ENCODE measurements around the gene AGO3. TPM values are rescaled to one million over a fixed set of nuclear protein-coding genes. Genes with fewer than 3 reads are reported as not detected.

Gene AGO3
- total RNA-seq (10 to 100 TPM; 30.0 to 31.3 TPM), polyA plus RNA-seq (12.8 TPM)

DNA sequence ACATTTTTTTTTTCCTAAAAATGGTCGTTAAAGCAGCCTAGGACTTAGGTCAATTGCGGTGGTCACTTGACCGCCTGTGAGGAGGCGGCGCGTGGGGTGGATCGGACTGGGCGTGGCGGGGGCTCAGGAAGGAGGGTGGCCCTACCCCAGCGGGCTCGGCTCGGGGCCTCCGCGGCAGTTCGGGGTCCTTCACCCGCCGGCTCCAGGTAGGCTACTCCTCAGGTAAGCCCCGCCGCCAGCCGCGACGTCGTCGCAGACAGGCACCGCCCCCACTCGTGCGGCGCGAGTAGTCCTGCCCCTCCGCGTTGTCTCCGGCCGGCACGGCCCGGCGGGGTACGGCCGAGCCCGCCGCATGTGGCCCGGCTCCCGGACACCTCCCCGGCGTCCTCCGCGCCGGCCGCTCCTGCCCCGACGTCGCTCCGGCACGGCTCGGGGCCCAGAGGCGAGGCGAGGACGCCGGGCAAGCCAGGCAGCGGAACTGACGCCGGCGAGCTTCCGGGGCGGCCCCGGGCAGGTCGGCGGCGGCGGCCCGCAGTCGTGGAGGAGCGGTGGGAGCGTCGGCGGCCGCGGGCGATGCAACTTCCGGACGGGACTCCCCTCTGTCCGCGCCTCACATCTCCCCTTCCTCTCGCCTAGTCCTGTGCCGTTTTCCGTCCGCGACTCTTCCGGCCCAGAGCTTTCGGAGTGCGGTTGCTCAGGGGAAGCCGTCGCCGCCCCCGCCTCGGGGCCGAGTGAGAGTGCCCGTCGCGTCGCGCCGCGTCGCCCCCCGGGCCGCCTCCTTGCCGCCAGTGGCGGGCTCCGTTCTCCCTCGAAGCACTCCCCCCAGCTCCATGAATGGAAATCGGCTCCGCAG is at the start of gene AGO3:
Gene AGO3, plus strand, starts transcription at position 513 of the 853 bp plus-strand sequence. Its CDS starts 322 bp downstream, at position 835.
- CTCF ChIA-PET = interaction anchor here (0.9 to 2.6 kb wide), 2 partner anchors 8 to 48 kb away, joined by 3 to 9 read pairs; partner anchors contain the start of gene AGO1
- H3K27ac ChIP-seq (ENCODE audit: low read depth, low read length) = peak within 1 kb of the TSS; percentile 94
- H3K27me3 Mint-ChIP-seq = no peaks in the 10 kb centered on the region

DNA sequence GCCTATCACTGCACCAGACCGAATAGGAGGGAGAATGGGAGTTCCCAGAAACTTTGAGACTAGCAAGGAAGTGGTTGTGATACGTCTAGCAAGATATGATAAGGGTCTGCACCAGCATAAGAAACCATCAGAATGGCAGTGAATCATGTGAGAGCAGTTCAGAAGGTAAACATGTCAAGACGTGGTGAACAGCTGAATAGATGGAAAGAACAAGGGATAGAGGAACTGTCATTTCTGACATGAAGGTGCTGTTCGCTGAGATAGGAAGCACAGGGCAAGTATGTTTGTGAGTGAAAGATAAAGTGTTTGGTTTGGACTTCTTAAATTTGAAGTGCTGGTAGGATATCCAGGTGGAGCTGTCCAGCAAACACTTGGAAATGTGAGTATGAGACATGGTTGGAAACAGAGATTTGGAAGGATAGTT is 49.0 kb upstream of the AGO3 start:
- Histone ChIP-seq H3K27ac (ENCODE audit: low read depth, low read length) (no peak overlapping the region), H3K4me3 (ENCODE audit: low read length) (no peak overlapping the region), H3K36me3 (ENCODE audit: insufficient read depth, low read length) (no peaks in the 10 kb centered on the region), H3K9me3 (ENCODE audit: low read length) (no peaks in the 10 kb centered on the region), H3K27me3 (ENCODE audit: insufficient read depth, low read length, poor library complexity, severe bottlenecking) (no peaks in the 10 kb centered on the region), H3K4me1 (ENCODE audit: insufficient read depth, low read length) (peaks cover 38% of the 10 kb centered on the region)
- Mint-ChIP-seq H3K36me3 (peaks cover 0 to 5% (median 2%) of the 10 kb centered on the region in 3 donors), H3K27ac (peak overlapping the region in 3 of 8 donors; percentile 19 to 70 (median 29)), H3K27me3 (peaks cover 0 to 5% of the 10 kb centered on the region in 2 donors), H3K4me3 (peak overlapping the region in 6 of 7 donors; percentile 39 to 95 (median 76)), H3K4me1 (peaks cover 38 to 45% (median 39%) of the 10 kb centered on the region in 3 donors), H3K9me3 (no peaks in the 10 kb centered on the region)
- CTCF ChIA-PET = interaction anchor here (2.3 kb wide), 1 partner anchor 49 kb away, joined by 9 read pairs; the partner anchor contains the start of gene AGO3
- DNase-seq = no peak
- POLR2A ChIA-PET = no interaction called here

More for the DNA sequence above, at the start of gene AGO3:
- H3K4me3 Mint-ChIP-seq = peak within 1 kb of the TSS; percentile 89 to 96 (median 95)
- Histone ChIP-seq H3K36me3 (ENCODE audit: insufficient read depth, low read length) (no peaks in the 10 kb centered on the region), H3K9me3 (ENCODE audit: low read length) (no peaks in the 10 kb centered on the region), H3K4me3 (ENCODE audit: low read length) (peak within 1 kb of the TSS; percentile 84), H3K27me3 (ENCODE audit: insufficient read depth, low read length, poor library complexity, severe bottlenecking) (no peaks in the 10 kb centered on the region), H3K4me1 (ENCODE audit: insufficient read depth, low read length) (peaks cover 28% of the 10 kb centered on the region)
- H3K36me3 Mint-ChIP-seq = peaks cover 0 to 6% (median 0%) of the 10 kb centered on the region in 3 donors
- H3K27ac Mint-ChIP-seq = peak within 1 kb of the TSS; percentile 93 to 99 (median 98)
- peaks cover 31 to 44% (median 44%) of the 10 kb centered on the region in 3 donors for H3K4me1 Mint-ChIP-seq
- no peaks in the 10 kb centered on the region for H3K9me3 Mint-ChIP-seq
- POLR2A ChIA-PET = interaction anchor here (0.6 to 1.8 kb wide), 9 partner anchors 12 to 738 kb away, joined by 3 to 8 read pairs (median 4); partner anchors contain the start of genes ADPRS, AGO1, CLSPN and SFPQ
- DNase-seq = peak; percentile 79 to 90 (median 89)

DNA sequence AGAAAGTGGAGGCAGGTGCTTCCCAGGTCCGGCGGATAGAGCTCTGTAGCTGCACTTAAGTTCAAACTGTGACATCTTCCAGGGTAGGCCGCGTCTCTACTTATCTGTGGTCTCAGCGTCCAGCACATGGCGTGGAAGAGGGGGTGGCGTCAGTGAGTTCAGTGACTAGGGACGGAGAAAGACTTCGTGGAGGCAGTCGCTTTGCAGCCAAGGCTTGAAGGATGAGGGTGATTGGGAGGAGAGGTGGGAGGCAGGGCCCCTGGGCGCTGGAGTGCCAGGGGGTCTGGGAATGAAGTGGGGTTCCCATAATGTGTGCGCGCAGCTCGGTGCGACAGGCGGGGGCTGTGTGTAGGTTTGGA is 48.3 kb upstream of the AGO3 start:
- Histone ChIP-seq H3K27me3 (ENCODE audit: insufficient read depth, low read length, poor library complexity, severe bottlenecking) (no peaks in the 10 kb centered on the region), H3K4me3 (ENCODE audit: low read length) (peak overlapping the region; percentile 27), H3K4me1 (ENCODE audit: insufficient read depth, low read length) (peaks cover 45% of the 10 kb centered on the region), H3K27ac (ENCODE audit: low read depth, low read length) (no peak overlapping the region), H3K9me3 (ENCODE audit: low read length) (no peaks in the 10 kb centered on the region), H3K36me3 (ENCODE audit: insufficient read depth, low read length) (no peaks in the 10 kb centered on the region)
- ChIA-PET POLR2A (interaction anchor here (1.0 kb wide), 2 partner anchors 266 to 376 kb away, joined by 3 to 4 read pairs; partner anchors contain the start of gene TRAPPC3), CTCF (interaction anchor here (0.8 to 2.3 kb wide), 13 partner anchors 9 to 206 kb away, joined by 3 to 18 read pairs (median 5); partner anchors contain the start of genes ADPRS and AGO3)
- H3K4me1 Mint-ChIP-seq = peaks cover 44 to 52% (median 47%) of the 10 kb centered on the region in 3 donors
- H3K9me3 Mint-ChIP-seq = no peaks in the 10 kb centered on the region
- peaks cover 0 to 5% of the 10 kb centered on the region in 2 donors for H3K27me3 Mint-ChIP-seq
- H3K27ac Mint-ChIP-seq = peak overlapping the region; percentile 25 to 85 (median 76)
- H3K36me3 Mint-ChIP-seq = peaks cover 0 to 5% (median 0%) of the 10 kb centered on the region in 3 donors
- DNase-seq = peak in 1 of 5 donors; percentile 49
- peak overlapping the region; percentile 62 to 95 (median 80) for H3K4me3 Mint-ChIP-seq

DNA sequence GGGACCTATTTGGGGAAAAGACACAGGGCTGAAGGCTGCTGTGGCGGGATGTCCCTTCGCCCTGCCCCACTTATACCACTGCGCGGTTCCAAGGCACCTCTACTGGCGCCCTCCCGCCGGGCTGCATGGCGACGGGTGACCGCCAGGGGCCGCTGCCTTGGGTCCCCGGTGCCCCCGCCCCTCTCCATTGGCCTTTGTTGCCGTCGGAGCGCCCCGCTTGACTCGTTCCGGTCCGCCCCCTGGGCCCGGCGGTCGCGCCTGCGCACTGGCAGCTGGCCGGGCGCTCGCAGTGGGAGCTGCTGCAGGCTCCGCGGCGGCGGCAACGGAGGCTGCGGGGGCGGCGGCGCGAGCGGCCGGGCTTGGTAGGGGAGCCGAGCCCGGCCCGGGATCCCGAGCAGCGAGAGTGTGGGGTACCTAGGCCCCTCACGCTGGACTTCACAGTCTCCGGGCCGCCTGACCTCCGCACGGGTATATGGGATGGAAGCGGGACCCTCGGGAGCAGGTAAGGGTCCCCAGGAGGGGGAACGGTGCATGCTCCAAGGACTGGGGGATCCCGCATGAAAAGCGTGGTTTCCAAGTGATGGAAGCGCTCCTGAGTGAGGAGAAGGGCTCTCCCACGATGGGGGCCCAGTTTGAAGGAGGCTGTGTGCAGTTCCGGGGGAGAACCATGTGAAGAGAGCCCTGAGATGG is 47.8 kb upstream of the AGO3 start, which contains the start of gene AGO1:
Gene AGO1, plus strand, starts transcription at position 265 of the 690 bp plus-strand sequence. Its CDS starts 213 bp downstream, at position 478.
- H3K9me3 ChIP-seq (ENCODE audit: low read length) = no peaks in the 10 kb centered on the region
- no peaks in the 10 kb centered on the region for H3K9me3 Mint-ChIP-seq
- H3K36me3 Mint-ChIP-seq = peaks cover 0 to 6% (median 0%) of the 10 kb centered on the region in 3 donors
- H3K4me3 Mint-ChIP-seq = peak within 1 kb of the TSS; percentile 90 to 95 (median 92)
- H3K4me1 ChIP-seq (ENCODE audit: insufficient read depth, low read length) = peaks cover 45% of the 10 kb centered on the region
- H3K36me3 ChIP-seq (ENCODE audit: insufficient read depth, low read length) = no peaks in the 10 kb centered on the region
- POLR2A ChIA-PET = interaction anchor here (1.0 to 1.2 kb wide), 3 partner anchors 47 to 377 kb away, joined by 3 to 8 read pairs (median 4); partner anchors contain the start of genes AGO3 and TRAPPC3
- no peaks in the 10 kb centered on the region for H3K27me3 ChIP-seq (ENCODE audit: insufficient read depth, low read length, poor library complexity, severe bottlenecking)
- peak within 1 kb of the TSS; percentile 59 to 92 (median 85) for H3K27ac Mint-ChIP-seq
- peak within 1 kb of the TSS; percentile 95 for H3K4me3 ChIP-seq (ENCODE audit: low read length)
- H3K27me3 Mint-ChIP-seq = peaks cover 0 to 5% of the 10 kb centered on the region in 2 donors
- DNase-seq = peak; percentile 97
- CTCF ChIA-PET = interaction anchor here (0.6 to 2.3 kb wide), 17 partner anchors 8 to 206 kb away, joined by 3 to 18 read pairs (median 5); partner anchors contain the start of genes ADPRS and AGO3
- H3K27ac ChIP-seq (ENCODE audit: low read depth, low read length) = peak within 1 kb of the TSS; percentile 73
- peaks cover 47 to 56% (median 50%) of the 10 kb centered on the region in 3 donors for H3K4me1 Mint-ChIP-seq

DNA sequence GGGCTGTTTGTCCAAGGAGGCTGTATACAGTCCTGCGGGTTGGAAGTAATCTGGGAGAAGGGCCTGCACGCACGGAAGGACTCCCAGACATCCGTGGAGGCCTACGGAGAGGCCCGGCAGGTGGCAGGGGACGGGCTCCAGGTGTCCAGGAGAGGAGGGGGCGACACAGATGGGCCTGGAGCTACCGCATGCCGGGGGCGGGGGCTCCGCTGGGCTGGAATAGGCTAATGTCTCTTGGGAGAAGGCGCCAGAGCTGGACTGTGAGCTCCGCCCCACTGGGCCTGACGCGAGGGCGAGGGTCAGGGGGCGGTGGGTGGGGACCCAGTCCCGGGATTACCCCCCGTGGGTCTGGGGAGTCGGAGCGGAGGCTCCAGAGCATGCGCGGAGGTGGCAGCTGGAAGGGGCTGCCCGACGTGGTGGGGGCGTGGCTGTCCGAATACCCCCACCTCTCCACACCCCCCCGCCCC is 47.2 kb upstream of the AGO3 start:
- Histone ChIP-seq H3K27ac (ENCODE audit: low read depth, low read length) (peak overlapping the region; percentile 73), H3K36me3 (ENCODE audit: insufficient read depth, low read length) (no peaks in the 10 kb centered on the region), H3K4me1 (ENCODE audit: insufficient read depth, low read length) (peaks cover 45% of the 10 kb centered on the region), H3K9me3 (ENCODE audit: low read length) (no peaks in the 10 kb centered on the region), H3K27me3 (ENCODE audit: insufficient read depth, low read length, poor library complexity, severe bottlenecking) (no peaks in the 10 kb centered on the region), H3K4me3 (ENCODE audit: low read length) (peak overlapping the region; percentile 95)
- Mint-ChIP-seq H3K36me3 (peaks cover 2 to 11% (median 3%) of the 10 kb centered on the region in 3 donors), H3K4me1 (peaks cover 48 to 56% (median 52%) of the 10 kb centered on the region in 3 donors), H3K27ac (peak overlapping the region; percentile 2 to 92 (median 85)), H3K9me3 (no peaks in the 10 kb centered on the region), H3K4me3 (peak overlapping the region; percentile 90 to 95 (median 92)), H3K27me3 (peaks cover 0 to 5% of the 10 kb centered on the region in 2 donors)
- ChIA-PET CTCF (interaction anchor here (0.6 to 2.3 kb wide), 17 partner anchors 8 to 205 kb away, joined by 3 to 18 read pairs (median 5); partner anchors contain the start of genes ADPRS and AGO3), POLR2A (interaction anchor here (1.0 to 1.2 kb wide), 3 partner anchors 47 to 377 kb away, joined by 3 to 8 read pairs (median 4); partner anchors contain the start of genes AGO3 and TRAPPC3)
- peak; percentile 31 to 64 (median 37) for DNase-seq

DNA sequence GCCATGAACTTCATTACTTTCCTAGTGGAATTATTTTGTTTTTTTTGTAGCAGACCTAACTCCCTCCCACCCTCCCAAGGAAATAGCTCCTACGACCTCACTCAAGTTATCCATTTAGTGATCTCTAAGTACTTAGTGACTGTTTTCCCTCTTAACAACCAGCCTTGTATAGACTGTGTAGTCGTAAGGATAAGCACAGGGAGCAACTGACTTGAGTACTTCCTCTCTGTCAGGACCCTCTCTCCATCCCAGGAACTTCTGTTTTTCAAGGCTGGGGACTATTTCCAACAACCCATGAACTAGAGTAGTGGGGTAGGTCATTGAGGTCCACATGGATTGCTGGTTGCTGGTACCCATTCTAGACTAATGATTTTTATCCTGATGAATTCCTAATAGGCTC is 46.0 kb upstream of the AGO3 start:
- Histone ChIP-seq H3K27ac (ENCODE audit: low read depth, low read length) (no peak overlapping the region), H3K9me3 (ENCODE audit: low read length) (no peaks in the 10 kb centered on the region), H3K4me3 (ENCODE audit: low read length) (no peak overlapping the region), H3K27me3 (ENCODE audit: insufficient read depth, low read length, poor library complexity, severe bottlenecking) (no peaks in the 10 kb centered on the region), H3K36me3 (ENCODE audit: insufficient read depth, low read length) (no peaks in the 10 kb centered on the region), H3K4me1 (ENCODE audit: insufficient read depth, low read length) (peaks cover 45% of the 10 kb centered on the region)
- H3K27ac Mint-ChIP-seq = peak overlapping the region in 4 of 8 donors; percentile 51 to 81 (median 76)
- peaks cover 50 to 56% (median 55%) of the 10 kb centered on the region in 3 donors for H3K4me1 Mint-ChIP-seq
- no peak for DNase-seq
- ChIA-PET CTCF (no interaction called here), POLR2A (no interaction called here)
- peaks cover 4 to 20% (median 6%) of the 10 kb centered on the region in 3 donors for H3K36me3 Mint-ChIP-seq
- H3K4me3 Mint-ChIP-seq = peak overlapping the region; percentile 56 to 95 (median 87)
- no peaks in the 10 kb centered on the region for H3K9me3 Mint-ChIP-seq
- peaks cover 0 to under 1% of the 10 kb centered on the region in 2 donors for H3K27me3 Mint-ChIP-seq

DNA sequence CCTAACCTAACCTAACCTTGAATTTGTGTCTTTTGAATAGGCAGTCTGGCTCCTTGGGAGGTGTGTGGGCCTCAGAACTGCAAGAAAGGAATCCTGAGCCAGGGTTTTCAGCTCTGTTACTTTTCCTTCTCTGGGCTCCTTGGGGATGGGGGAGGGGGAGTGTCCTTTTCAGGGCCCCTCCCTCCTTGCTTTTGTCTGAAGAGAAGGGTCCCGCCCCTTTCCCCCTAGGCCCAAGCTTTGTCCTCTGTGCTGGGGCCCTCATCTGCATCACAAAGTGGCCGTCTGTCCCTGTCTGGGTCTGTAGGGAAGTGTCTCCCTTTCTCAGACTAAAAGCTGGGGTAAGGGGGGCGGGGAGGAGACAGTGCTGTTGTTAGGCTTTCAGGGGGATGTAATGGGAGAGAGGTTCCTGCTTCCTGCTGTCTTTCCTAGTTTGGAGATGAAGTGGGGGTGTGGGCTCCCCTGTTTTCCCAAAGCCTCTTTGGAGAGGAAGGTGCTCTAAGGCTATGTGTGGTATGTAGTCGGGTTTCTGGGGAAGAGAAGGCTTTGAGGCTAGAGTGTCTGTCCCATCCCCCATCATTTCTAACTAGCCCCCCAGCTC is 44.8 kb upstream of the AGO3 start:
- no peak overlapping the region for H3K4me3 ChIP-seq (ENCODE audit: low read length)
- H3K27me3 Mint-ChIP-seq = no peaks in the 10 kb centered on the region
- H3K27ac Mint-ChIP-seq = peak overlapping the region in 7 of 8 donors; percentile 13 to 87 (median 51)
- peaks cover 45% of the 10 kb centered on the region for H3K4me1 ChIP-seq (ENCODE audit: insufficient read depth, low read length)
- DNase-seq = no peak
- ChIA-PET POLR2A (no interaction called here), CTCF (no interaction called here)
- H3K9me3 Mint-ChIP-seq = no peaks in the 10 kb centered on the region
- no peak overlapping the region for H3K27ac ChIP-seq (ENCODE audit: low read depth, low read length)
- H3K36me3 ChIP-seq (ENCODE audit: insufficient read depth, low read length) = no peaks in the 10 kb centered on the region
- peaks cover 6 to 30% (median 11%) of the 10 kb centered on the region in 3 donors for H3K36me3 Mint-ChIP-seq
- peaks cover 50 to 56% (median 55%) of the 10 kb centered on the region in 3 donors for H3K4me1 Mint-ChIP-seq
- H3K9me3 ChIP-seq (ENCODE audit: low read length) = no peaks in the 10 kb centered on the region
- no peaks in the 10 kb centered on the region for H3K27me3 ChIP-seq (ENCODE audit: insufficient read depth, low read length, poor library complexity, severe bottlenecking)
- H3K4me3 Mint-ChIP-seq = peak overlapping the region in 1 of 7 donors; percentile 90

Measured in CD8-positive, alpha-beta memory T cell (primary cell).